AG09309 (cell line): Measurements from ENCODE around the gene NR4A1.
A peak's percentile ranks its signal among the peaks of the same experiment; 100 is the strongest.

Experiments used
- DNase-seq: peaks from one replicate; pipeline ENCODE4 v3.0.0-alpha.2; 2010; ENCODE audit warnings: low read depth
- H3K4me3 ChIP-seq: 2 replicates; pipeline ENCODE4 v1.5.1; 2011; ENCODE audit warnings: mild to moderate bottlenecking, low read depth, low read length, moderate library complexity; ENCODE audit not compliant: control insufficient read depth
- CTCF ChIP-seq: IDR thresholded peaks from 2 replicates; pipeline ENCODE4 v1.5.1; 2011; ENCODE audit warnings: mild to moderate bottlenecking, low read depth, low read length, inconsistent platforms; ENCODE audit not compliant: insufficient read depth, control insufficient read depth; ENCODE audit errors: missing control alignments

Gene NR4A1

GRCh38 chr12:52082026-52082668 is 30.9 kb downstream of the NR4A1 start:
- no peak for DNase-seq
- no peak overlapping the region for H3K4me3 ChIP-seq
- TF ChIP-seq CTCF = no peak

- DNase-seq = no peak
- H3K4me3 ChIP-seq = no peak overlapping the region
Measured at GRCh38 chr12:52082669-52082987, 31.4 kb downstream of the NR4A1 start.

DNA sequence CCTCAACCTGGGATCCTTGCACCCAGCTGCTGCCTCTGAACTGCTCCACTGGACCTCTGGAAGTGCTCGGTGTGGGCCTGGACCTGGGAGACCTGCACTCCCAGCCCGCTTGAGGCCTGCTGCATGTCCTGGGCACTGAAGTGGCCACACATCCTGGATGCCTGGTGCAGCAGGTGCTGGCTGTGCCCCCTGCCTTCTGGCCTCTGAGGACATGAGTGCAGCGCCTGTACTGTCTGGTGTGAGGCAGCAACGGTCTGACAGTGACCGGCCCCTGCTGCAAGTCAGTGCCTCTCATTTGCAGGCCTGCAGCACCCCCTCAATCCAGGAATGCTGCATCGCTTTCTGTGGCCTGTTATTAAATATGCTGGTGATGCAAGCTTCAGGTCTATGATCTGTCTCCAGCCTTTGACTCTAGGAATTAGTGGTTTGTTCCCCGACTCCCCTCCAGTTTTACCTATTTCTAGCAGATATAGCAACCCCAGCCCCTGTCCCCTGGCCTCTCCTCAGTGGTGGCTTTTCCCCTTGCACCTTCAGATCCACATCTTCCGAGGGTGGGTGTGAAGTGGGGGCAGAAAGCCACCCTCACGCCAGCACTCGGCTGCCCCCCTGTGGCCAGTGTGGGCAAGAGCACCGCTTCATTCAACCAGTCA is 31.9 kb downstream of the NR4A1 start:
- peak; percentile 98 for TF ChIP-seq CTCF
- DNase-seq = no peak
- no peak overlapping the region for H3K4me3 ChIP-seq

More at GRCh38 chr12:52082669-52082987, 31.4 kb downstream of the NR4A1 start:
- TF ChIP-seq CTCF = no peak

DNA sequence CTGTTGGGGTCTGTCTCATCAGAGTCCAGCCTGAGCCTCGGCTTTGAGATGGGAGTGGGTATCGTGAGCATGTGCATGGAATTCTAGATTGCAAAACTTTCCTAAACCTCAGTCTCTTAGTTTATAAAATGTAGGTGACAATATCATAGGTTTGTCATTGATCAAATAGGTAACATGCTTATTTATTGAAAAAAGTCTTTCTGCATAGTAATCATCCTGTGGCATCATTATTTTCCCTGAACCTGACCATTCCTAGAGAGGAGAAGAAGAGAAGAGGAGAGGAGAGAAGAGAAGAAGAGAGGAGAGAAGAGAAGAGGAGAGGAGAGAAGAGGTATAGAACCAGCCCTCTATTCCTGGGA is 32.4 kb downstream of the NR4A1 start:
- H3K4me3 ChIP-seq = no peak overlapping the region
- no peak for TF ChIP-seq CTCF
- no peak for DNase-seq

DNA sequence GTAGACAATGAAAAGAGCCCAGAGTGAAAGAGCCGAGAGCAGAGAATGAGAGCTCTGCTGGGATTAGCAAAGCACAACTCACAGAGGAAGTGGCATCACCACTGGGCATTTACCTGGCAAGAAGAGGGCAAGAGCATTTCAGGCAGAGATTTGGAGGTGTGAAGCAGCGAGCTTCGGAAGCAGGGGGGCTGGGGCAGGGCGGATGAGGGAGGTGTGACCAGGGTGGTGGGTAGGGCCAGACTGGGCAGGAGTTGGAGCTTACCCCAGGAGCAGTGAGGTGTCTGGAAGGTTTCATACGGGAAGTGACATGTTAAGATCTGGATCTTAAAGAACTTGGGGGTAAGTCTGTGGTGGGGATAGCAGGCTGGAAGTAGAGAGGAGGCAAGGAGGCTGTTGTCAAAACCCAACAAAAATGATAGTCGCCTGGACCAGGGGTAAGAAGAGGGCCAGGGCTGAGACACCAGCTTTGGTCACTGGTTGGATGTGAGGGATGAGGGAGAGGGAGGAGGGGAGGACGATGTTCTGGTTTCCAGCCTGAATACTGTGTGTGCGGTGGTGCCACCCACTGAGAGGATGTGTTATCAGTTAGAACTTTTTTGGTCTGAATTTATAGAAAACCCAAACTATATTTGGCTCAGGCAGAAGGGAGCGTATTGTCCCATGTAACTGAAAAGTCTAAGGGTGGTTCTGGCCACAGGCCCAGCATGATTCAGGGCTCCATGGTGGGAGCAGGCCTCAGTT is 33.4 kb downstream of the NR4A1 start:
- no peak for TF ChIP-seq CTCF
- no peak overlapping the region for H3K4me3 ChIP-seq
- DNase-seq = no peak

DNA sequence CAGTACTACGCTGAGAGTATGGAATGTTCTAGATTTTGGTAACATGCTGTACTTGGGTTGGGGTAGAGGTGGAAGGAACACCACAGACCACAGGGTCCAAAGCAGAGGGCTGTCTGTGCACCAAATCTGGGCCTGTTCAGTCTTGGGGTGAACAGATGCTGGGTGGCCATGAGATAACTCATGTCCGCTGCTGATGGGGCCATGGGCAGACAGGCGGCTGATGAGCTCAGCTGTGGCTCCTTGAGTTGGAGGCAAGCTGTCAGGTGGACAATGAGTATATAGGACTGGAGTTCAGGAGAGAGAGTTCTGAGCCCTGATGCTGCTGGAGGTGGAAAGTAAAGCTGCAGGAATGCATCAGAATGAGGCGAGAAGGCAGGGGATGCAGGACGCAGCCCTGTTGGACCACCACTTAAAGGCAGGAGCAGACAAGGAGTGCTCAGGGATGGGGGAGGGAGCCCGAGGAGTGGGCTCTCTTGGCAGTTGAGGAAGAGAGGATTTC is 34.5 kb downstream of the NR4A1 start:
- no peak for DNase-seq
- H3K4me3 ChIP-seq = no peak overlapping the region
- TF ChIP-seq CTCF = no peak
